Stimulated activated memory B cell treated with anti-CD40 and anti-IgM and Interleukin-4, amounts not matched to agents 10 μg/mL and 1 μg/mL and 100 μg/mL, for 72 hours (primary cell): ENCODE results near the gene CUBN.
"Not testable (repeated sequence)": the region's sequence is repeated elsewhere in the genome, so short reads cannot be mapped to it uniquely, and the experiment has no call there.

Experiments
- ATAC-seq: fragments of 150-1000 bp; cut with Tn5 transposase; 2 replicates; pipeline ENCODE4 v1.10.0; 2021
- H3K27ac Mint-ChIP-seq: one replicate; pipeline ENCODE4 v1.8.0; 2022; ENCODE audit warnings: mild to moderate bottlenecking, mixed read lengths
- H3K27me3 Mint-ChIP-seq: one replicate; pipeline ENCODE4 v1.8.0; 2022; ENCODE audit warnings: mixed read lengths
- H3K36me3 Mint-ChIP-seq: one replicate; pipeline ENCODE4 v1.8.0; 2022; ENCODE audit warnings: mixed read lengths
- H3K4me1 Mint-ChIP-seq: one replicate; pipeline ENCODE4 v1.8.0; 2022; ENCODE audit warnings: mixed read lengths
- H3K4me3 Mint-ChIP-seq: one replicate; pipeline ENCODE4 v1.8.0; 2022; ENCODE audit warnings: mild to moderate bottlenecking, moderate library complexity, mixed read lengths
- H3K9me3 Mint-ChIP-seq: one replicate; pipeline ENCODE4 v1.8.0; 2022; ENCODE audit warnings: mixed read lengths

CUBN gene

GRCh38 chr10:17122726-17123661 is 6.6 kb downstream of the CUBN start:
- Mint-ChIP-seq H3K4me3 (no peak overlapping the region), H3K9me3 (no peaks in the 10 kb centered on the region), H3K27ac (no peak overlapping the region), H3K36me3 (peaks cover 28% of the 10 kb centered on the region), H3K27me3 (no peaks in the 10 kb centered on the region), H3K4me1 (no peaks in the 10 kb centered on the region)
- ATAC-seq, result no peak

GRCh38 chr10:17122052-17122451 is 7.6 kb downstream of the CUBN start:
- no peaks in the 10 kb centered on the region for H3K4me1 Mint-ChIP-seq
- no peaks in the 10 kb centered on the region for H3K9me3 Mint-ChIP-seq
- ATAC-seq, result no peak
- no peak overlapping the region for H3K4me3 Mint-ChIP-seq
- H3K27me3 Mint-ChIP-seq, result no peaks in the 10 kb centered on the region
- no peak overlapping the region for H3K27ac Mint-ChIP-seq
- peaks cover 26% of the 10 kb centered on the region for H3K36me3 Mint-ChIP-seq

GRCh38 chr10:17120694-17121093 is 8.9 kb downstream of the CUBN start:
- Mint-ChIP-seq H3K4me3 (no peak overlapping the region), H3K27me3 (no peaks in the 10 kb centered on the region), H3K4me1 (no peaks in the 10 kb centered on the region), H3K36me3 (peaks cover 22% of the 10 kb centered on the region), H3K9me3 (no peaks in the 10 kb centered on the region), H3K27ac (no peak overlapping the region)
- no peak for ATAC-seq

GRCh38 chr10:17119845-17120244 is 9.8 kb downstream of the CUBN start:
- Mint-ChIP-seq H3K27ac (no peak overlapping the region), H3K4me1 (no peaks in the 10 kb centered on the region), H3K4me3 (no peak overlapping the region), H3K27me3 (no peaks in the 10 kb centered on the region), H3K9me3 (no peaks in the 10 kb centered on the region), H3K36me3 (peaks cover 26% of the 10 kb centered on the region)
- ATAC-seq, result no peak

- Mint-ChIP-seq H3K27me3 (no peaks in the 10 kb centered on the region), H3K4me1 (no peaks in the 10 kb centered on the region), H3K9me3 (no peaks in the 10 kb centered on the region), H3K36me3 (peaks cover 25% of the 10 kb centered on the region), H3K4me3 (no peak overlapping the region), H3K27ac (no peak overlapping the region)
- ATAC-seq, result no peak
These were observed 13.4 kb downstream of the CUBN start for GRCh38 chr10:17116193-17116592.

- Mint-ChIP-seq H3K4me3 (no peak overlapping the region), H3K27me3 (no peaks in the 10 kb centered on the region), H3K4me1 (no peaks in the 10 kb centered on the region), H3K9me3 (no peaks in the 10 kb centered on the region), H3K27ac (no peak overlapping the region), H3K36me3 (peaks cover 23% of the 10 kb centered on the region)
- no peak for ATAC-seq
These were observed 13.9 kb downstream of the CUBN start for GRCh38 chr10:17115683-17116082.

- H3K9me3 Mint-ChIP-seq, ATAC-seq, H3K27me3 Mint-ChIP-seq, H3K4me3 Mint-ChIP-seq, H3K4me1 Mint-ChIP-seq, H3K27ac Mint-ChIP-seq: not testable (repeated sequence)
- peaks cover 19% of the 10 kb centered on the region for H3K36me3 Mint-ChIP-seq
These were observed 14.7 kb downstream of the CUBN start for GRCh38 chr10:17114878-17115444.

- Mint-ChIP-seq H3K36me3 (peaks cover 19% of the 10 kb centered on the region), H3K4me1 (no peaks in the 10 kb centered on the region), H3K4me3 (no peak overlapping the region), H3K9me3 (no peaks in the 10 kb centered on the region), H3K27me3 (no peaks in the 10 kb centered on the region), H3K27ac (no peak overlapping the region)
- ATAC-seq, result no peak
These were observed 15.6 kb downstream of the CUBN start for GRCh38 chr10:17113889-17114540.

GRCh38 chr10:17113346-17113745 is 16.3 kb downstream of the CUBN start:
- Mint-ChIP-seq H3K27ac (no peak overlapping the region), H3K9me3 (no peaks in the 10 kb centered on the region), H3K4me1 (no peaks in the 10 kb centered on the region), H3K27me3 (no peaks in the 10 kb centered on the region), H3K4me3 (no peak overlapping the region), H3K36me3 (peaks cover 24% of the 10 kb centered on the region)
- ATAC-seq, result no peak

GRCh38 chr10:17112566-17112965 is 17.0 kb downstream of the CUBN start:
- Mint-ChIP-seq H3K9me3 (no peaks in the 10 kb centered on the region), H3K36me3 (peaks cover 24% of the 10 kb centered on the region), H3K27me3 (no peaks in the 10 kb centered on the region), H3K4me3 (no peak overlapping the region), H3K4me1 (no peaks in the 10 kb centered on the region), H3K27ac (no peak overlapping the region)
- ATAC-seq, result no peak

GRCh38 chr10:17109475-17110207 is 20.0 kb downstream of the CUBN start:
- Mint-ChIP-seq H3K27ac (no peak overlapping the region), H3K36me3 (peaks cover 20% of the 10 kb centered on the region), H3K4me3 (no peak overlapping the region), H3K9me3 (no peaks in the 10 kb centered on the region), H3K27me3 (no peaks in the 10 kb centered on the region), H3K4me1 (no peaks in the 10 kb centered on the region)
- ATAC-seq, result no peak

- H3K27ac Mint-ChIP-seq, result no peak overlapping the region
- no peak overlapping the region for H3K4me3 Mint-ChIP-seq
- H3K27me3 Mint-ChIP-seq, result no peaks in the 10 kb centered on the region
- ATAC-seq, result no peak
- H3K9me3 Mint-ChIP-seq, result no peaks in the 10 kb centered on the region
- H3K36me3 Mint-ChIP-seq, result peaks cover 14% of the 10 kb centered on the region
- H3K4me1 Mint-ChIP-seq, result no peaks in the 10 kb centered on the region
These were observed 20.6 kb downstream of the CUBN start for GRCh38 chr10:17109046-17109445.

- Mint-ChIP-seq H3K27ac (no peak overlapping the region), H3K4me1 (no peaks in the 10 kb centered on the region), H3K9me3 (no peaks in the 10 kb centered on the region), H3K4me3 (no peak overlapping the region), H3K36me3 (peaks cover 18% of the 10 kb centered on the region), H3K27me3 (no peaks in the 10 kb centered on the region)
- ATAC-seq, result no peak
These were observed 22.6 kb downstream of the CUBN start for GRCh38 chr10:17106991-17107390.

- no peak overlapping the region for H3K4me3 Mint-ChIP-seq
- peaks cover 1% of the 10 kb centered on the region for H3K9me3 Mint-ChIP-seq
- no peaks in the 10 kb centered on the region for H3K4me1 Mint-ChIP-seq
- ATAC-seq, result no peak
- H3K27ac Mint-ChIP-seq, result no peak overlapping the region
- H3K27me3 Mint-ChIP-seq, result no peaks in the 10 kb centered on the region
- H3K36me3 Mint-ChIP-seq, result peaks cover 8% of the 10 kb centered on the region
These were observed 27.7 kb downstream of the CUBN start for GRCh38 chr10:17101910-17102266.

- H3K4me3 Mint-ChIP-seq, result no peak overlapping the region
These were observed 28.2 kb downstream of the CUBN start for GRCh38 chr10:17101257-17101909.

More at GRCh38 chr10:17101257-17101909, 28.2 kb downstream of the CUBN start:
- Mint-ChIP-seq H3K27me3 (no peaks in the 10 kb centered on the region), H3K9me3 (peaks cover 3% of the 10 kb centered on the region), H3K36me3 (peaks cover 8% of the 10 kb centered on the region), H3K27ac (no peak overlapping the region), H3K4me1 (no peaks in the 10 kb centered on the region)
- ATAC-seq, result no peak
